OCI-LY1 (cell line): ENCODE measurements around the gene SLC39A11.

Source experiments
- CTCF ChIP-seq: fragments of 200-600 bp; sonication (generic), shearing (Covaris generic); IDR thresholded peaks from 2 replicates; pipeline ENCODE4 v1.5.1; 2017; ENCODE audit warnings: mild to moderate bottlenecking, antibody characterized with exemption, low read length, moderate library complexity, mixed read lengths
- EZH2 ChIP-seq: fragments of 200-600 bp; sonication (generic), shearing (Covaris generic); IDR thresholded peaks from 2 replicates; pipeline ENCODE4 v1.8.0; 2017; ENCODE audit warnings: borderline replicate concordance, mixed run types, mild to moderate bottlenecking, antibody characterized with exemption, low read length, moderate library complexity, mixed read lengths

- TF ChIP-seq CTCF (no peak), EZH2 (no peak)
These were observed 22.6 kb downstream of the SLC39A11 start for GRCh38 chr17:73069841-73070240.
